K562 (cell line): ENCODE measurements around the gene PNLIPRP1. TPM values are rescaled to one million over a fixed set of nuclear protein-coding genes. Genes with fewer than 3 reads are reported as not detected.

Experiments
- ATAC-seq: fragments of 200-7000 bp; cut with Tn5 transposase; 3 replicates; pipeline ENCODE4 v1.9.1; 2020; ENCODE audit warnings: moderate library complexity
- BruUV-seq: library from RNA; stranded (reverse); fragments of 400-500 nt; replicated peaks from 2 replicates; lab custom pipeline; 2021; lab: Mats Ljungman, UMichigan
- CTCF ChIA-PET: fragments of 300-600 bp; formaldehyde crosslinking; extraction: SDS; loops from one replicate; lab custom pipeline; 2021; ENCODE audit warnings: low intra/inter-chr PET ratio; lab: Yijun Ruan, JAX
- POLR2A ChIA-PET: fragments of 300-600, 350-650 bp; sonication (Branson Sonifier 250); formaldehyde crosslinking; extraction: SDS; loops from one replicate; lab custom pipeline; 2021; ENCODE audit warnings: antibody characterized with exemption, inconsistent platforms; lab: Yijun Ruan, JAX
- DNase-seq, 4 experiments: peaks; one replicate each; pipeline versions ENCODE4 v3.0.0 to v3.0.0-alpha.2; 2011 to 2018; ENCODE audit warnings: low spot score in 3 of 4, mixed read lengths in 3 of 4; ENCODE audit errors: extremely low read depth in 1 of 4
- FAIRE-seq: peaks from 2 replicates; lab custom pipeline; 2011; peaks lifted over from hg19 to GRCh38; lab: Jason Lieb, UNC
- H2AFZ ChIP-seq: 2 replicates; pipeline ENCODE4 v1.6.0; 2011; ENCODE audit warnings: low read depth, low read length, control low read depth, inconsistent platforms
- H3K27ac ChIP-seq: fragments of 200-600 bp; 3 replicates; pipeline ENCODE4 v1.8.0; 2011; ENCODE audit warnings: low read depth, mild to moderate bottlenecking, control low read depth, inconsistent platforms, low read length, moderate library complexity, mixed read lengths; ENCODE audit errors: extremely low read depth
- H3K27me3 ChIP-seq, 2 experiments: fragments of 300-600 bp in 1 of 2; 2 replicates in 1 of 2; 3 replicates in 1 of 2; pipeline versions ENCODE4 v1.6.0 to v1.8.0; 2011; ENCODE audit warnings: inconsistent platforms in 2 of 2, low read length in 2 of 2, mild to moderate bottlenecking in 1 of 2, mixed read lengths in 1 of 2, moderate library complexity in 1 of 2; ENCODE audit not compliant: control insufficient read depth in 2 of 2, insufficient read depth in 2 of 2
- H3K36me3 ChIP-seq: fragments of 300-600 bp; 3 replicates; pipeline ENCODE4 v1.8.0; 2011; ENCODE audit warnings: mild to moderate bottlenecking, low read length, inconsistent platforms; ENCODE audit not compliant: control insufficient read depth, insufficient read depth
- H3K4me1 ChIP-seq, 2 experiments: fragments of 200-600 bp in 1 of 2; replicated peaks in 1 of 2; 2 replicates in 1 of 2; 3 replicates in 1 of 2; pipeline versions ENCODE4 v1.5.1 to v1.8.0; 2011; ENCODE audit warnings: inconsistent platforms in 2 of 2, low read length in 2 of 2, mild to moderate bottlenecking in 1 of 2, mixed read lengths in 1 of 2, moderate library complexity in 1 of 2; ENCODE audit not compliant: control insufficient read depth in 2 of 2, insufficient read depth in 2 of 2
- H3K4me2 ChIP-seq: 2 replicates; pipeline ENCODE4 v1.6.1; 2011; ENCODE audit warnings: low read length, control low read depth, inconsistent platforms, mixed read lengths; ENCODE audit not compliant: insufficient read depth
- H3K4me3 ChIP-seq: fragments of 200-600 bp; sonication (generic), shearing (Covaris generic); 2 replicates; pipeline ENCODE4 v1.5.1; 2016; ENCODE audit warnings: control low read depth, inconsistent platforms
- H3K79me2 ChIP-seq: fragments of 200-600 bp; 3 replicates; pipeline ENCODE4 v1.8.0; 2011; ENCODE audit warnings: low read length, inconsistent platforms; ENCODE audit not compliant: control insufficient read depth, insufficient read depth
- H3K9ac ChIP-seq, 2 experiments: 2 replicates each; pipeline versions ENCODE4 v1.6.0 to v1.6.1; 2011; ENCODE audit warnings: low read depth in 2 of 2, low read length in 2 of 2, control low read depth in 1 of 2, inconsistent platforms in 1 of 2, mild to moderate bottlenecking in 1 of 2, mixed read lengths in 1 of 2; ENCODE audit not compliant: insufficient read depth in 1 of 2
- H3K9me1 ChIP-seq: one replicate; pipeline ENCODE4 v1.6.0; 2011; ENCODE audit warnings: inconsistent platforms, mild to moderate bottlenecking, low read length, moderate library complexity; ENCODE audit not compliant: control insufficient read depth, insufficient read depth
- H3K9me3 ChIP-seq: replicated peaks from 2 replicates; pipeline ENCODE4 v1.5.1; 2011; ENCODE audit warnings: low read depth, low read length, inconsistent platforms; ENCODE audit not compliant: control insufficient read depth, insufficient read depth
- H4K20me1 ChIP-seq: replicated peaks from 2 replicates; pipeline ENCODE4 v1.6.1; 2011; ENCODE audit warnings: low read length, inconsistent platforms, mixed read lengths; ENCODE audit not compliant: control insufficient read depth, insufficient read depth
- EHMT2 ChIP-seq: fragments of 450-650 bp; IDR thresholded peaks from 2 replicates; pipeline ENCODE4 v1.6.1; 2018; ENCODE audit warnings: antibody characterized with exemption
- EWSR1 ChIP-seq: fragments of 450-650 bp; IDR thresholded peaks from 2 replicates; pipeline ENCODE4 v1.6.1; 2018; ENCODE audit warnings: borderline replicate concordance, mild to moderate bottlenecking, low read depth, moderate library complexity; ENCODE audit not compliant: partially characterized antibody
- HDAC6 ChIP-seq: IDR thresholded peaks from 2 replicates; pipeline ENCODE4 v1.6.1; 2012; ENCODE audit warnings: low read depth, mild to moderate bottlenecking, control low read depth, inconsistent platforms, low read length, moderate library complexity
- MTA3 ChIP-seq: fragments of 450-650 bp; formaldehyde crosslinking; IDR thresholded peaks from 2 replicates; pipeline ENCODE4 v1.6.1; 2017; ENCODE audit warnings: mild to moderate bottlenecking, borderline replicate concordance
- NFXL1 ChIP-seq: fragments of 450-650 bp; formaldehyde crosslinking; IDR thresholded peaks from 2 replicates; pipeline ENCODE4 v1.4.0; 2021; ENCODE audit warnings: mild to moderate bottlenecking
- PHB ChIP-seq: fragments of 250-450 bp; sonication (Bioruptor Pico); IDR thresholded peaks from 2 replicates; pipeline ENCODE4 v1.5.0; 2021
- THRB ChIP-seq: fragments of 450-650 bp; formaldehyde crosslinking; conservative IDR thresholded peaks from 2 replicates; pipeline ENCODE4 v1.4.0; 2022; ENCODE audit warnings: mild to moderate bottlenecking, missing genetic modification characterization
- ZNF140 ChIP-seq: fragments of 250-450 bp; sonication (Bioruptor Pico); IDR thresholded peaks from 2 replicates; pipeline ENCODE4 v1.8.0; 2021; ENCODE audit warnings: moderate library complexity, mild to moderate bottlenecking, inconsistent platforms
- ZNF146 ChIP-seq: IDR thresholded peaks from one replicate; pipeline ENCODE4 v1.6.1; 2018; ENCODE audit warnings: missing compliant biosample characterization; ENCODE audit not compliant: unreplicated experiment
- ZNF449 ChIP-seq: fragments of 250-450 bp; sonication (Bioruptor Pico); IDR thresholded peaks from 2 replicates; pipeline ENCODE4 v1.8.0; 2022; ENCODE audit warnings: moderate library complexity, mild to moderate bottlenecking, inconsistent platforms
- ZNF512 ChIP-seq: IDR thresholded peaks from 2 replicates; pipeline ENCODE4 v1.6.1; 2016; ENCODE audit warnings: missing genetic modification characterization, missing compliant biosample characterization
- ZNF551 ChIP-seq: fragments of 250-450 bp; sonication (Bioruptor Pico); IDR thresholded peaks from 2 replicates; pipeline ENCODE4 v1.5.0; 2021; ENCODE audit warnings: mild to moderate bottlenecking, moderate library complexity
- ZNF57 ChIP-seq: fragments of 450-650 bp; formaldehyde crosslinking; IDR thresholded peaks from 2 replicates; pipeline ENCODE4 v1.4.0; 2020; ENCODE audit warnings: mild to moderate bottlenecking, moderate library complexity
- ZNF699 ChIP-seq: fragments of 250-450 bp; sonication (Bioruptor Pico); IDR thresholded peaks from 2 replicates; pipeline ENCODE4 v1.8.0; 2021; ENCODE audit warnings: mild to moderate bottlenecking, moderate library complexity; ENCODE audit not compliant: insufficient replicate concordance
- WGBS: fragments of 100-300 bp; shearing (Covaris generic); methylation state at CpG from one replicate; pipeline ENCODE4 v1.1.6; 2016; ENCODE audit warnings: low coverage, mixed read lengths; ENCODE audit not compliant: insufficient coverage; ENCODE audit errors: missing lambda C conversion rate; 5-methylcytosine and 5-hydroxymethylcytosine counted together
- in situ Hi-C: fragments of 300-500 bp; cut with MboI; formaldehyde crosslinking; loops from 4 replicates; pipeline ENCODE4 v1.15.0; 2018; ENCODE audit warnings: inconsistent platforms, mixed read lengths
- intact Hi-C: fragments of 100-400 bp; cut with micrococcal nuclease; formaldehyde crosslinking; loops from 2 replicates; pipeline ENCODE4 v1.14.2; 2022
- polyA plus RNA-seq, 8 experiments: library from polyadenylated mRNA; depleted of rRNA in 4 of 8; stranded (reverse) in 5 of 8; unstranded in 3 of 8; fragments of >200 nt; fragmentation: Nextera tagmentation in 2 of 8; fragmentation: Illumina TruSeq in 1 of 8; extraction: Ambion mirVana in 2 of 8; extraction: Trizol in 1 of 8; gene quantifications; 2 replicates each; pipeline versions ENCODE4 v1.2.1 to v1.2.3, GENCODE V29; 2011 to 2014; ENCODE audit warnings: inconsistent platforms in 1 of 8, missing spikeins in 1 of 8
- total RNA-seq, 7 experiments: library from RNA; depleted of rRNA in 6 of 7; stranded (reverse); fragments of >200 nt in 6 of 7; fragmentation: Illumina TruSeq in 2 of 7; extraction: Trizol in 2 of 7; gene quantifications; 2 replicates each; pipeline versions ENCODE4 v1.2.1 to v1.2.3, GENCODE V29; 2011 to 2021; ENCODE audit warnings: low replicate concordance in 1 of 7

The PNLIPRP1 gene
- total and polyA plus RNA-seq, 9 of the 15 experiments (the other 6 are each of a cell fraction or from before 2014, with no cell fraction given), result 0.60 TPM; not detected in 8

- no peak overlapping the region for H3K4me2 ChIP-seq
- H3K27ac ChIP-seq, result no peak overlapping the region
- BruUV-seq, result no TSS peak
- H3K79me2 ChIP-seq, result no peaks in the 10 kb centered on the region
- FAIRE-seq, result no peak
- no peaks in the 10 kb centered on the region for H3K9me3 ChIP-seq
- intact Hi-C loops (no loop called here), in situ Hi-C loops (no loop called here)
- peak; percentile 70 for TF ChIP-seq ZNF512
- TF ChIP-seq NFXL1, result no peak
- TF ChIP-seq, all 486 proteins: peak for 1
- DNase-seq (no peak), ATAC-seq (no peak)
- ChIA-PET CTCF (no interaction called here), POLR2A (no interaction called here)
- Histone ChIP-seq H3K36me3 (no peaks in the 10 kb centered on the region), H3K9ac (no peak overlapping the region), H4K20me1 (no peaks in the 10 kb centered on the region), H3K4me3 (no peak overlapping the region), H3K9me1 (no peaks in the 10 kb centered on the region), H3K4me1 (no peaks in the 10 kb centered on the region), H3K27me3 (no peaks in the 10 kb centered on the region), H2AFZ (no peak overlapping the region)
Observed at GRCh38 chr10:116566932-116567331, 23.8 kb upstream of the PNLIPRP1 start.

- FAIRE-seq, result no peak
- Histone ChIP-seq H3K27me3 (no peaks in the 10 kb centered on the region), H3K4me1 (no peaks in the 10 kb centered on the region), H3K36me3 (no peaks in the 10 kb centered on the region), H2AFZ (no peak overlapping the region), H3K4me2 (no peak overlapping the region), H3K27ac (no peak overlapping the region), H3K79me2 (no peaks in the 10 kb centered on the region), H4K20me1 (no peaks in the 10 kb centered on the region), H3K4me3 (no peak overlapping the region), H3K9me1 (no peaks in the 10 kb centered on the region), H3K9ac (no peak overlapping the region), H3K9me3 (no peaks in the 10 kb centered on the region)
- no TSS peak for BruUV-seq
- intact Hi-C loops, result no loop called here
- in situ Hi-C loops, result no loop called here
- no peak for DNase-seq
- no peak for ATAC-seq
- 0% methylated on average over 2 of the region's 3 CpGs for WGBS
- POLR2A ChIA-PET, result no interaction called here
- CTCF ChIA-PET, result no interaction called here
- TF ChIP-seq ZNF140 (CRISPR knock-in tag) (no peak), ZNF57 (CRISPR knock-in tag) (no peak), ZNF449 (CRISPR knock-in tag) (no peak), HDAC6 (no peak), ZNF699 (CRISPR knock-in tag) (no peak), MTA3 (no peak), ZNF146 (CRISPR knock-in tag) (no peak), ZNF551 (CRISPR knock-in tag) (no peak), THRB (CRISPR knock-in tag) (no peak), EWSR1 (no peak), EHMT2 (no peak), PHB (CRISPR knock-in tag) (no peak)
Observed at GRCh38 chr10:116567335-116567734, 23.4 kb upstream of the PNLIPRP1 start.
